Gastrocnemius medialis (tissue), 4 donors: ENCODE data around the gene MTIF2.
"Not testable (repeated sequence)": the region's sequence is repeated elsewhere in the genome, so short reads cannot be mapped to it uniquely, and the experiment has no call there.

ENCODE experiments used
- CTCF ChIP-seq, 5 experiments: fragments of 450-650 bp in 3 of 5; fragments of 200-600 bp in 2 of 5; sonication (generic) in 2 of 5; IDR thresholded peaks in 4 of 5; conservative IDR thresholded peaks in 1 of 5; 1 replicate in 4 of 5; 2 replicates in 1 of 5; pipeline ENCODE4 v1.5.1; 2016 to 2019; ENCODE audit warnings: antibody characterized with exemption in 5 of 5, mild to moderate bottlenecking in 3 of 5, moderate library complexity in 3 of 5
- POLR2A ChIP-seq, 2 donors: fragments of 450-650 bp; IDR thresholded peaks; one replicate each; pipeline ENCODE4 v1.6.1; 2017; ENCODE audit warnings: antibody characterized with exemption in 2 of 2, mild to moderate bottlenecking in 2 of 2, moderate library complexity in 2 of 2

DNA sequence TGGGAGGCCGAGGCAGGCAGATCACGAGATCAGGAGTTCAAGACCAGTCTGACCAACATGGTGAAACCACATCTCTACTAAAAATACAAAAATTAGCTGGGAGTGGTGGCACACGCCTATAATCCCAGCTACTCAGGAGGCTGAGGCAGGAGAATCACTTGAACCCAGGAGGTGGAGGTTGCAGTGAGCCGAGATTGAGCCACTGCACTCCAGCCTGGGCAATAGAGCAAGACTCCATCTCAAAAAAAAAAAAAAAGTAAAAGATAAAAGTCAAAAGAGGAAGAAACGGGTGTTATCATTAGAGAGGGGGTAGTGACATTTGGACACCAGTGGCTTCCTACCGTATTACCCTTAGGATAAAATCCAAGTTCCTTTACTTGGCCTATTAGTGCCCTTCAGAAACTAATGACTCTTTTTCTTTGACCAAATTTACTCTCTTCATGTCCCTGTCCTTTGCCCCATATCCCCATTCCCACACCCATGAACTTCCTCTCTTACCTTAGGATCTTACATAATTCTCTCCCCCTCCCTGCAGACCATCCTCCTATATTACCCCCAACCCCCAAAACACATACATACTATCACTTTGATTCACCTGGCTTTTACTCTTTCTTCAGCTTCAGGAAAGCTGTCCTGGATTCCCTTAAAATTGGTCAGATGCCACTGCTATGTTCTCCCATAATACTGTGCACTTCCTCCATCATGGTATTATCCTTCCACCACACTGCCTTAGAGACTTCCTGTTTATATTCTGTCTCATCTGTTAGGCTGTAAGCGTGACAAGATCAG, 41.4 kb downstream of the MTIF2 start:
- TF ChIP-seq CTCF (IDR thresholded peaks at IDR 0.05 in 4 of 5, conservative IDR thresholded peaks at IDR 0.05 in 1 of 5); POLR2A (IDR thresholded peaks at IDR 0.05): not testable (repeated sequence)
